ENCODE results near the gene PREB. TPM values are rescaled to one million over a fixed set of nuclear protein-coding genes. Genes with fewer than 3 reads are reported as not detected.

Gene PREB
- total and polyA plus RNA-seq, 2 experiments from 2014 or later = 109 to 130 TPM

DNA sequence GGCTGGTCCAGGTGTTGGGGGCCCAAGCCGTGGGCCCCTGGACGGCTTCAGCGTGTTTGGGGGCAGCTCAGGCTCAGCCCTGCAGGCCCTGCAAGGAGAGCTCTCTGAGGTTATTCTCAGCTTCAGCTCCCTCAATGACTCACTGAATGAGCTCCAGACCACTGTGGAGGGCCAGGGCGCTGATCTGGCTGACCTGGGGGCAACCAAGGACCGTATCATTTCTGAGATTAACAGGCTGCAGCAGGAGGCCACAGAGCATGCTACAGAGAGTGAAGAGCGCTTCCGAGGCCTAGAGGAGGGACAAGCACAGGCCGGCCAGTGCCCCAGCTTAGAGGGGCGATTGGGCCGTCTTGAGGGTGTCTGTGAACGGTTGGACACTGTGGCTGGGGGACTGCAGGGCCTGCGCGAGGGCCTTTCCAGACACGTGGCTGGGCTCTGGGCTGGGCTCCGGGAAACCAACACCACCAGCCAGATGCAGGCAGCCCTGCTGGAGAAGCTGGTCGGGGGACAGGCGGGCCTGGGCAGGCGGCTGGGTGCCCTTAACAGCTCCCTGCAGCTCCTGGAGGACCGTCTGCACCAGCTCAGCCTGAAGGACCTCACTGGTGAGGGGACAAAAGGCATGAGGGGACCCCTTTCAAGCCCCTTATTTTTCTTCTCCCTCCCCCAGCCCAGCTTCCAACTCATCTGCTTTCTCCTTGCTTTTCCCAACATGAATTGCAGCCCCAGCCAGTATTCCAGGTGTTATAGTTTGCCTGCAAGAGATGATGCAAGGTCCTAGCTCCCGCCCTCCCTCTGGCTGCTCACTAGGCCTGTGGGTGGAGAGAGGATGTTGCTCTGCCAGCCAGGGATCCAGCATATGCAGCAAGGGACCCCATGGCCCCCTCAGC is 50.8 kb downstream of the PREB start:
- no peaks in the 10 kb centered on the region for H3K9me3 ChIP-seq (ENCODE audit: low read depth)
- H3K27me3 ChIP-seq = no peaks in the 10 kb centered on the region
- H3K36me3 ChIP-seq = no peaks in the 10 kb centered on the region
- H3K4me1 ChIP-seq (ENCODE audit: low read depth) = peaks cover 24% of the 10 kb centered on the region
- H3K4me3 ChIP-seq = no peak overlapping the region
- TF ChIP-seq, protein P1, sequence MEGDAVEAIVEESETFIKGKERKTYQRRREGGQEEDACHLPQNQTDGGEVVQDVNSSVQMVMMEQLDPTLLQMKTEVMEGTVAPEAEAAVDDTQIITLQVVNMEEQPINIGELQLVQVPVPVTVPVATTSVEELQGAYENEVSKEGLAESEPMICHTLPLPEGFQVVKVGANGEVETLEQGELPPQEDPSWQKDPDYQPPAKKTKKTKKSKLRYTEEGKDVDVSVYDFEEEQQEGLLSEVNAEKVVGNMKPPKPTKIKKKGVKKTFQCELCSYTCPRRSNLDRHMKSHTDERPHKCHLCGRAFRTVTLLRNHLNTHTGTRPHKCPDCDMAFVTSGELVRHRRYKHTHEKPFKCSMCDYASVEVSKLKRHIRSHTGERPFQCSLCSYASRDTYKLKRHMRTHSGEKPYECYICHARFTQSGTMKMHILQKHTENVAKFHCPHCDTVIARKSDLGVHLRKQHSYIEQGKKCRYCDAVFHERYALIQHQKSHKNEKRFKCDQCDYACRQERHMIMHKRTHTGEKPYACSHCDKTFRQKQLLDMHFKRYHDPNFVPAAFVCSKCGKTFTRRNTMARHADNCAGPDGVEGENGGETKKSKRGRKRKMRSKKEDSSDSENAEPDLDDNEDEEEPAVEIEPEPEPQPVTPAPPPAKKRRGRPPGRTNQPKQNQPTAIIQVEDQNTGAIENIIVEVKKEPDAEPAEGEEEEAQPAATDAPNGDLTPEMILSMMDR (IDR thresholded peaks at IDR 0.05; ENCODE audit: low read depth, low read length) = no peak
- H3K27ac ChIP-seq = no peak overlapping the region
- DNase-seq (ENCODE audit: low read depth in 1 of 2, low spot score in 1 of 2) = peak in 1 of 2 donors; percentile 36

DNA sequence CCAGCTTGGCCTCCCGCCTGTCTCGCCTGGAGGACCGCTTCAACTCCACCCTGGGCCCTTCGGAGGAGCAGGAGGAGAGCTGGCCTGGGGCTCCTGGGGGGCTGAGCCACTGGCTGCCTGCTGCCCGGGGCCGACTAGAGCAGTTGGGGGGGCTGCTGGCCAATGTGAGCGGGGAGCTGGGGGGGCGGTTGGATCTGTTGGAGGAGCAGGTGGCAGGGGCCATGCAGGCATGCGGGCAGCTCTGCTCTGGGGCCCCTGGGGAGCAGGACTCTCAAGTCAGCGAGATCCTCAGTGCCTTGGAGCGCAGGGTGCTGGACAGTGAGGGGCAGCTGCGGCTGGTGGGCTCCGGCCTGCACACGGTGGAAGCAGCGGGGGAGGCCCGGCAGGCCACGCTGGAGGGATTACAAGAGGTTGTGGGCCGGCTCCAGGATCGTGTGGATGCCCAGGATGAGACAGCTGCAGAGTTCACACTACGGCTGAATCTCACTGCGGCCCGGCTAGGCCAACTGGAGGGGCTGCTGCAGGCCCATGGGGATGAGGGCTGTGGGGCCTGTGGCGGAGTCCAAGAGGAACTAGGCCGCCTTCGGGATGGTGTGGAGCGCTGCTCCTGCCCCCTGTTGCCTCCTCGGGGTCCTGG is 51.5 kb downstream of the PREB start:
- no peak overlapping the region for H3K4me3 ChIP-seq
- DNase-seq (ENCODE audit: low read depth in 1 of 2, low spot score in 1 of 2) = no peak
- H3K36me3 ChIP-seq = no peaks in the 10 kb centered on the region
- H3K27ac ChIP-seq = no peak overlapping the region
- H3K4me1 ChIP-seq (ENCODE audit: low read depth) = peaks cover 27% of the 10 kb centered on the region
- TF ChIP-seq, protein P1 (IDR thresholded peaks at IDR 0.05; ENCODE audit: low read depth, low read length) = no peak
- H3K27me3 ChIP-seq = no peaks in the 10 kb centered on the region
- H3K9me3 ChIP-seq (ENCODE audit: low read depth) = no peaks in the 10 kb centered on the region

DNA sequence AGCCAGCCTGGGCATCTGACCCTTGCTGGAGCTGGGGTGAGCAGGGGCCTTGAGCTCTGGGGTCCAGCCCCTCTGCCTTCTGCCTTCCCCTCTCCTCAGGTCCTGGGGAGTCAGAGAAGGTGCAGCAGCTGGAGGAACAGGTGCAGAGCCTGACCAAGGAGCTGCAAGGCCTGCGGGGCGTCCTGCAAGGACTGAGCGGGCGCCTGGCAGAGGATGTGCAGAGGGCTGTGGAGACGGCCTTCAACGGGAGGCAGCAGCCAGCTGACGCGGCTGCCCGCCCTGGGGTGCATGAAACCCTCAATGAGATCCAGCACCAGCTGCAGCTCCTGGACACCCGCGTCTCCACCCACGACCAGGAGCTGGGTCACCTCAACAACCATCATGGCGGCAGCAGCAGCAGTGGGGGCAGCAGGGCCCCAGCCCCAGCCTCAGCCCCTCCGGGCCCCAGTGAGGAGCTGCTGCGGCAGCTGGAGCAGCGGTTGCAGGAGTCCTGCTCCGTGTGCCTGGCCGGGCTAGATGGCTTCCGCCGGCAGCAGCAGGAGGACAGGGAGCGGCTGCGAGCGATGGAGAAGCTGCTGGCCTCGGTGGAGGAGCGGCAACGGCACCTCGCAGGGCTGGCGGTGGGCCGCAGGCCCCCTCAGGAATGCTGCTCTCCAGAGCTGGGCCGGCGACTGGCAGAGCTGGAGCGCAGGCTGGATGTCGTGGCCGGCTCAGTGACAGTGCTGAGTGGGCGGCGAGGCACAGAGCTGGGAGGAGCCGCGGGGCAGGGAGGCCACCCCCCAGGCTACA is 52.3 kb downstream of the PREB start:
- Histone ChIP-seq H3K9me3 (ENCODE audit: low read depth) (no peaks in the 10 kb centered on the region), H3K4me3 (no peak overlapping the region), H3K27ac (peak overlapping the region; percentile 87), H3K4me1 (ENCODE audit: low read depth) (peaks cover 20% of the 10 kb centered on the region), H3K36me3 (no peaks in the 10 kb centered on the region), H3K27me3 (no peaks in the 10 kb centered on the region)
- DNase-seq (ENCODE audit: low read depth in 1 of 2, low spot score in 1 of 2) = no peak
- TF ChIP-seq, protein P1 (IDR thresholded peaks at IDR 0.05; ENCODE audit: low read depth, low read length) = no peak

Other genes starting within 250 kb of the PREB start
- 75.9 and 143 TPM in 2 replicates for gene MAPRE3, start 164.0 kb downstream of the PREB start, total RNA-seq
- 212 TPM in 2 replicates for gene MAPRE3, start 164.0 kb downstream of the PREB start, polyA plus RNA-seq
- gene TMEM214, start 101.7 kb downstream of the PREB start, total RNA-seq = 38.9 and 48.5 TPM in 2 replicates
- gene TMEM214, start 101.7 kb downstream of the PREB start, polyA plus RNA-seq = 46.9 and 66.3 TPM in 2 replicates
- 52.0 and 52.5 TPM in 2 replicates for gene AGBL5, start 83.0 kb downstream of the PREB start, total RNA-seq
- gene AGBL5, start 83.0 kb downstream of the PREB start, polyA plus RNA-seq = 67.0 and 77.7 TPM in 2 replicates
- gene OST4, start 63.0 kb downstream of the PREB start, total RNA-seq = 289 and 303 TPM in 2 replicates
- 768 and 779 TPM in 2 replicates for gene OST4, start 63.0 kb downstream of the PREB start, polyA plus RNA-seq
- 18.5 and 20.2 TPM in 2 replicates for gene EMILIN1, start 56.0 kb downstream of the PREB start, total RNA-seq
- 12.2 and 15.6 TPM in 2 replicates for gene EMILIN1, start 56.0 kb downstream of the PREB start, polyA plus RNA-seq
- 9.0 and 9.6 TPM in 2 replicates for gene KHK, start 47.9 kb downstream of the PREB start, total RNA-seq
- 12.9 and 19.2 TPM in 2 replicates for gene KHK, start 47.9 kb downstream of the PREB start, polyA plus RNA-seq
- gene CGREF1, start 15.5 kb downstream of the PREB start, total RNA-seq = 0.48 and 1.8 TPM in 2 replicates
- 0.55 and 0.99 TPM in 2 replicates for gene CGREF1, start 15.5 kb downstream of the PREB start, polyA plus RNA-seq
- 0.27 and 0.56 TPM in 2 replicates for gene ABHD1, start 10.8 kb downstream of the PREB start, total RNA-seq
- 2.0 and 3.2 TPM in 2 replicates for gene ABHD1, start 10.8 kb downstream of the PREB start, polyA plus RNA-seq
- gene PRR30, start 4.8 kb upstream of the PREB start, total RNA-seq = not detected in 2 replicates
- gene PRR30, start 4.8 kb upstream of the PREB start, polyA plus RNA-seq = not detected in 2 replicates
- not detected in 2 replicates for gene TCF23, start 14.4 kb upstream of the PREB start, total RNA-seq
- gene TCF23, start 14.4 kb upstream of the PREB start, polyA plus RNA-seq = not detected in 2 replicates
- gene ATRAID, start 77.4 kb upstream of the PREB start, total RNA-seq = 177 and 183 TPM in 2 replicates
- 290 and 372 TPM in 2 replicates for gene ATRAID, start 77.4 kb upstream of the PREB start, polyA plus RNA-seq
- 28.4 and 42.9 TPM in 2 replicates for gene SLC5A6, start 77.6 kb upstream of the PREB start, total RNA-seq
- gene SLC5A6, start 77.6 kb upstream of the PREB start, polyA plus RNA-seq = 34.4 and 40.8 TPM in 2 replicates
- 31.1 and 51.7 TPM in 2 replicates for gene CAD, start 82.7 kb upstream of the PREB start, total RNA-seq
- 30.1 and 31.0 TPM in 2 replicates for gene CAD, start 82.7 kb upstream of the PREB start, polyA plus RNA-seq
- 75.1 and 84.7 TPM in 2 replicates for gene SLC30A3, start 128.4 kb upstream of the PREB start, total RNA-seq
- gene SLC30A3, start 128.4 kb upstream of the PREB start, polyA plus RNA-seq = 111 and 139 TPM in 2 replicates
- gene DNAJC5G, start 140.8 kb upstream of the PREB start, total RNA-seq = 3.6 and 14.1 TPM in 2 replicates
- 4.4 and 7.5 TPM in 2 replicates for gene DNAJC5G, start 140.8 kb upstream of the PREB start, polyA plus RNA-seq
- gene TRIM54, start 147.8 kb upstream of the PREB start, total RNA-seq = 53.1 and 65.9 TPM in 2 replicates
- gene TRIM54, start 147.8 kb upstream of the PREB start, polyA plus RNA-seq = 41.6 and 46.7 TPM in 2 replicates
- 6.6 and 14.8 TPM in 2 replicates for gene UCN, start 173.8 kb upstream of the PREB start, total RNA-seq
- 3.2 and 5.8 TPM in 2 replicates for gene UCN, start 173.8 kb upstream of the PREB start, polyA plus RNA-seq
- 56.3 and 88.7 TPM in 2 replicates for gene MPV17, start 188.5 kb upstream of the PREB start, total RNA-seq
- gene MPV17, start 188.5 kb upstream of the PREB start, polyA plus RNA-seq = 70.8 and 90.5 TPM in 2 replicates
- gene GTF3C2, start 222.1 kb upstream of the PREB start, total RNA-seq = 35.1 and 38.2 TPM in 2 replicates
- gene GTF3C2, start 222.1 kb upstream of the PREB start, polyA plus RNA-seq = 47.7 and 56.8 TPM in 2 replicates
- 30.5 and 41.5 TPM in 2 replicates for gene EIF2B4, start 235.7 kb upstream of the PREB start, total RNA-seq
- 93.9 and 94.9 TPM in 2 replicates for gene EIF2B4, start 235.7 kb upstream of the PREB start, polyA plus RNA-seq
- 91.9 and 141 TPM in 2 replicates for gene SNX17, start 236.0 kb upstream of the PREB start, total RNA-seq
- gene SNX17, start 236.0 kb upstream of the PREB start, polyA plus RNA-seq = 130 and 135 TPM in 2 replicates
- gene ZNF513, start 246.1 kb upstream of the PREB start, total RNA-seq = 29.7 and 31.7 TPM in 2 replicates
- 32.2 and 35.8 TPM in 2 replicates for gene ZNF513, start 246.1 kb upstream of the PREB start, polyA plus RNA-seq